GM21423 (cell line): ENCODE measurements around the gene RPL27A.

Source experiments
- ATAC-seq: cut with Tn5 transposase; IDR thresholded peaks from one replicate; pipeline ENCODE4 v1.9.1; 2021; ENCODE audit warnings: mild to moderate bottlenecking, moderate library complexity; ENCODE audit not compliant: unreplicated experiment

RPL27A gene

DNA sequence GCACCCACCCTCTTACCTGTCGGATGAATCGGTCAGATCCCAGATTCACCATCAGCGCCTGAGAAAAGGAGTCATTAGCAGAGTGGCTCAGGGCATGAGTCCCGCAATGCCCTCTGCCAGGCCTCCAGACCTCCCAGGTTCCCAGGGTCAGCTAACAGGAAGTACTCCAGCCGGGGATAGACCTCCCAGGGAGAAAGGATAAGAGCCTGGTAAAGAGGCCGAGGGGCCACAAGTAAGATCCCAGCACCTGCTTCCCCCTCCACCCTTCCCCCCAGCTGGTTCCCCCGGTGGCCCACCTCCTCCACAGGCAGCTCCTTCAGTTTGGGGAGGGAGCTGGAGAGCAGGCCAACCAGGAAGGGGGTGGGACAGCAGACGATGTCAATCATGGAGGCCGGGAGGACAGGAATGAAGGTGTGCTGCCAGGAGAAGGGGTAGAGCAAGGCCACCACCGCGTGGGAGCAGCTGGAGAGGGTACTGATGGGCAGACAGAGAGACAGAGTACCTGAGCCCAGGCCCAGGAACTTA, 16.4 kb downstream of the RPL27A start:
- no peak for ATAC-seq

DNA sequence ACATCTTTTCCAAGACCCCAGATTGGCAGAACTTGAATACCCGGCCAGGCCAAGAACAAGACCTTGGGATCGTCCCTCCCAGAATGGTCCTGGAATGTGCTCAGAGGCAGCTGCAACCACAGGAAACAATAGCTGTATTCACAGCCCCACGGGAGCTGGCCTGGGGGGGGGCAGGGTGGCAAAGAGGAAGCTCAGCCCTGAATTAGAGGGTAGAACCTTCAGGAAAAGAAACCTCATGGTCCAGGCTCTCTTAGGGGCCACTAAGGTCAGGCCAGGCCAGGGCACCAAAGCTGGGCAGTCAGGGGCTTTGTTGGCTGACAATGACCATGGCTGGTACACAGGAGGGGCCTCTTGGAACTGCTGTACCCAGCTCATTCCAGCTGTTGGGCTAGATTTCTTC, 17.3 kb downstream of the RPL27A start:
- no peak for ATAC-seq

DNA sequence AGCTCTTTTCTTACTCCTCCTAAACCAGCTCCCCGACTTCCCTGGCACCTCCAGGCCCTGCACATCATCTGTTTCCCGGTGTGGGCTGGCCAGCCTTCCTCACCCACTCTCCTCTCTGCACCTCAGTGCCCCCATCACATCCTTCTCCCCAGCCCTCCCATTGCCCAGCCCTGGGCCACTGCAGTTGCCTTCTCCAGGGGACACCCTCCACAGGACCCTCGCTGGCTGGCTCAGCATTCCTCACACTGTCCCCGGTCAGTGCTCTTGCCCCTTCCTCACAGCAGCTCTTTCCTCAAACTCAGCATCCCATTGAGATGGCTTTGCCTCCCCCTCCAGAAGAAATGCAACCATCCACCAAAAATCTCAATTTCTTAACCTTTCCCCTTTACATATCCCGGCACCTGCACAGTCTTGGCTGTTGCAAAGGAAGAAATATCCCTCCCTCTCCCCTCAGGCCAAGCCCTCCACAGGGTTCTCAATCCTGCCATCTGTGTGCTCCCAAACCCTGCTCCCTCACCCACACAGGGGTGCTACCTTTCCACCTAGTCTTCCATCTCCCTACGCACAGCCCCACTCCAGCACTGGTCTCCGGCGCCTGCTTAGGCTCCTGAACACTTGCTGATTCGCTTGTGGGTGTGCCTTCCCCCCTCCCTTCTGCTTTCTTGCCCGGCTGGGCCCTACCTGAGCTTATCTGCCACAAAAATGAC, 19.5 kb downstream of the RPL27A start:
- ATAC-seq, result no peak

DNA sequence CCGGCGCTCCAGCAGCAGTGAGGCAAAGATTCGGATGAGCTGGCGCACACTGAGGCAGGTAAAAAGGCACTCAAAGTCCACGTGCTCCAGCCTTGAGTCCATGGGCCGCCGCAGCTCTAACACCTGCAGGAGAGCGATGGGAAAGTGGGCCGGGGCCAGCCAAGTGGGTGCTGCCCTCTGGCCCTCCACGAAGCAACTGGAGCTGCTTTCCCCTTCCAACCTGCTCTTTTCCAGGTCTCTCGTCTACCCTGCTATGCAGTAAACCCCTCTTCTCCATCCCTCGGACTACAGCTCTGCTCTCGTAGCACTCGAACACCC, 20.0 kb downstream of the RPL27A start:
- no peak for ATAC-seq

DNA sequence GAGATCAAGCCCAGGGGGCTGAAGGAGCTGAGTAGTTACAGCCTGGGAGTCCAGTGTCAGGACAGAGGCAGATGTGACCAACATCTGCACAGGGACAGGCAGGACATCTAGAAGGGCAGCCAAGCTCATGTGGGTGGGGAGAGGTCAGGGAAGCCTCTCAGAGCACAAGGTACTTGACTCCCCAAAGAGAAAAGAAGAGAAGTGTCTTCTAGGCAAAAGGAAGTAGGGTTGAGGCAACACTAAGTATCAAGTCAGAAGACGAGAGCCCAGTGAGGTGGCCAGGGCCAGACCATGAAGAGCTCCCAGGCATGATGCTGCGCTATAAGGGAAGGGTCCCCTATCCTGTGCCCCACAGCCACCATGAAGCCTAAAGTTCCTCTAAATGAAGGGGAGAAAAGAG, 21.5 kb downstream of the RPL27A start:
- no peak for ATAC-seq

DNA sequence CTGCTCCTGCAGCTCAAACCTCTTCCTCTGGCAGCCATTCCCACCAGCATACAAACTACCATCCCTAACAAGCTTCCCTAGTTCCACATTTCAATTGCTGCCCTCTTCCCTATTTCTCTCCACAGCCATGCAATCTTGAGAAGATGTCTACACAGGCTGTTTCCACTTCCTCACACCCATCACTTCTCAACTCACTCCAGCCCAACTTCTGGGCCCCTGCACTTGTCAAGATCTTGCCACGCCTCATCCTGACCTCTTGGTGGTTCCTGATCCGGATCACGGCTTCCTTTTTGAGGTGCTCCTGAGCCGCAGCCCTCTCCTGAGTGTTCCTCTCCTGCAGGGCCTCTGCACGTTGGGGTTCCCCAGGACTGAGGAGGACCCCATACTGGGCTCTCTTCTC, 22.6 kb downstream of the RPL27A start:
- ATAC-seq, result no peak

DNA sequence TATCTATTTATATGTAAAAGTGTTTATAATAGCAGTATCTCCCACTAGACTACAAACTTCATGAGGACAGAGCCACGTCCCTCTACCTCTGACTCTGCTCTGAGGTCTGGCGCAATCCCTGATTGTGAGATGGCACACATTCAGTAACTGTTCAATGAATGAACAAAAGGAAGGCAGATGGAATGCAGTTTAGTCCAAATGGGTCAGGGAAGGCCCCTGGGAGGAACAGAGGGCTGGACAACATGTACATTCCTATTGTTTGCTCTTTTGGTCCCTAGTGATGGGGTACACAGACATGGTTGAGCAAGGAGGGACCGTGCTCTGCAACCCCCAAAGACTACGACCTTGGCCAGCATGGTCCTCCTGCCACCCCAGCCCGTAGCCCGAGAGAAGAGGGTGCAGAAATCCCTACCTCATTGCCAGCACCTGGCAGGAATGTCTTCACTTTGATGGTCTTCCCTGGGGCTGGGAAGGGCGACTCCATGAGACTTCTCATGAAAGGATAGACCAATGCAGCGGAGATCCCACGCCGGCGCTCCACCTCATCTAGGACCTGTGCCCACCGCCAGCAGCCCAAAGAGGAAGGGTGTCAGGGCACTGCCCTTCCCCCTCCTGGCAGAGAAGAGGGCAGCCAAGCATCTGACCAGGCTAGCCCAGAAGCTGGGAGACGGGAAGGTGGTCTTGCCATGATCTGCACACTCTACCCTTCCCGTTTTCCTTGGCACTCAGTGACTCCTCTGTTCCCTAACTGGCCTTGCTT, 24.3 kb downstream of the RPL27A start:
- ATAC-seq, result no peak

DNA sequence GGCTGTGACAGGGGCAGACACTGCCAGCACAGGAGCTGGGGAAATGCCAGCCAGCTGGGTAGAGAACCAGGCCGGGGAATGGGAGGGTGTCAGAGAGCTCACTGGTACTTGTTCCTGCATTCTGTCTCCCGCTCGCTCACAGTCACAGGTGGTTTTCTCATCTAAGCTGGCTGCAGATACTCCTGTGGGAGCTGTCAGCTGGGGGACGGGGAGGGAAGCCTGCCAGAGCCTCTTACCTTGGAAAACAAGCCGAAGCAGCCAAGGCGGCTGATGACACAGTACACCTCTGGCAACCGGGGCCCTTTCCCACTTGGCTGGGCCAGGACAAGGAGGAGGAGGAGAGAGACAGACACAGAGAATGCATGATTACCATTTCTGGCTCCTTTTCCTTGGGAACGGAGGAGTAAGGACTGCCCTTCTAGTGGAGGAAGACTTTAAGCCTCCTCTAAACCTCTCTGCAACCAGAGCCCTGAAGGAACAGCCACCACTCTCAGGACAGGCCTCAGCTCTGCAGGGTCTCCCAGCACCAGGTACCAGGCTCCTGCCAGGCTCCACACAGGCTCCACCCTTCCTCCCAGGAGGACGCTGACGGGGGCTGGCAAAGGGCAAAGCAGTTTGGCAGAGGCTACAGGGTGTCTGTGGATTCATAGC, 25.1 kb downstream of the RPL27A start:
- no peak for ATAC-seq

DNA sequence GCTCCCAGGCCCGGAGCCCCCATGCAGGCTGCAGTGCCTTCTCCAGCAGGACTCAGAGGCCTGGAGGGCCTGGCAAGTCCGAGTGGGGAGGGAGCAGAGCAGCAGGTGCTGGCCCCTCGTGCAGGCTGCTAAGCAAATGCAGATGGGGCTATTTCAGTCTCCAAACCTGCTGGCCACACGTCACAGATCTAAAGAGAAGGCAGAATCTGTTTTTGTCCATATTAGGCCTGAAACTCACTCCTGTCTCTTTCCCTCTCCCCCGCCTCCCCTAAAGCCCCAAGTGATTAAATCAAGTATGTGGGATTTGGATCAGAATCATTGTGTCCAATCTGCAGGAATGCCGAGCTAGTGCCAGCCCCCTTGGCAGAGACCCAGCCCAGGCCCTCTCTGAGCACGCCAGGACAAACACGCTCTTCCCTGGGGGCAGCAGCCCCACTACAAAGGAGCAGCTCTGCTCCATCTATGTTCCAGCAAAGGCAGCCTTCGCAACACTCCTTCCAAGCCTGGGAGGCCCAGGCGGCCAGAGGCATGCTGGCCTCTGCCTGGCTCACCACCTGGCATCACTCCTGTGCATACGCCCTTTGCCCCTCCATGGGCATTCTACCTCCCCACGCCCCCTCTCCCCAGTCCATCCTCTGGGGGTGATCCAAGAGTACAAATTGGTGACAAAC, 26.5 kb downstream of the RPL27A start:
- no peak for ATAC-seq

DNA sequence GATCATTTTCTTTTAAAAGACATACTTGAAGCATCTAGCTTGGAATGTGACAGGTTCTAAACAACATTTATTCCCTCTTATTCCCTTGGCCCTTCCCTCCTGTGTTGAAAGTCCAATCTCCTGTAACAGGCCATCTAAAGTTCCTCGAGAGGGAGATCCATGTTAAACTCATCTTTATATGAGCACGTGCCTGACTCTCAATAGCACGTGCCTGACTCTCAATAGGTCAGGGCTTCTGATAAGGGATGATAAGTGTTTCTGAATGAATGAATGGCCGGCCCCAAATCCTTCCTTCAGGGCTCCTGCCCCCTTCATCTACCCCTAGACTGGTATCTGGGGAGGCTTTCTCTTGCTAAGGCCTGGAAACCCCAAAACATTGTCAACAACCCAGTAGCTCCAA, 27.2 kb downstream of the RPL27A start:
- no peak for ATAC-seq

DNA sequence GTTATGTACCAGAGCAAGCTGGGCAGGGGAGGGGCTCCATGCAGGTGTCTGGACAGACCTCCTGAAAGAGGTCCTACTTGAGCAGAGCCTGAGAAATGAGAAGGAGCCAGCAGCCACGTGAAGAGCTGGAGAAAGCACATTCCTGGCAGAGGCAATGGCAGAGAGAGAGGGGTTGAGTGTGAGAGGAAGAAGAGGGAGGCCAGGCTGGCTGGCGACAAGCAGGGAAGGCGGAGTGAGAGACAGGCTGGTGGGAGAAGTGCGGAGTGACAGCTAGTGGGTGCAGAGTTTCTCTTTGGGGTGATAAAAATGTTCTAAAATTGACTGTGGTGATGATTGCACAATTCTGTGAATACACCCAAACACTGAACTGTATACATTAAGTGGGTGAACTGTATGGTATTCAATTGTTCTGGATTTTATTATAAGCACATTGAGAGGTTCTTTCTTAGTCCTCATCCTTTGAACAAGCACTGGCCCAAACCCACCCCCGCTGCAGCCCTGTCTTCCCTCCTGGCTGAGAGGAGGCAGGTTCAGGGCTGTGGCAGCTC, 29.4 kb downstream of the RPL27A start:
- no peak for ATAC-seq

DNA sequence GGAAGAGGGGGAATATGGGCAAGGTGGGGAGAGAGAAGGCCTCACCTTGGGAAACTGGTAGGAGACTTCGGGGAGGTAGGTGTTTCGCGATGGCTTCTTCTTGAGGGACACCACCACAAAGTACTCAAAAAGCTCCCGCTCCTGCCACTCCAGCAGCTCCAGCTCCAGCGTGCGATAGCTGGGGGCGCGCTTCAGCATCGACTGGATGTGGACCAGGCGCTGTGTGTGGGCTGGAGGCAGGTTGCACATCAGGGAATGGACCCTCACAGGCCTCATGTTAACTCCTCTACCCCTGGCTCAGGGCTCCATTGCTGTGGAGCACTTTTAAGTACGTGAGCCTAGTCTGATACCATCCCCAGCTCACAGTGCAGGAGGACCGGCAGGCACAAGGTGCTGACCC, 29.9 kb downstream of the RPL27A start:
- no peak for ATAC-seq

DNA sequence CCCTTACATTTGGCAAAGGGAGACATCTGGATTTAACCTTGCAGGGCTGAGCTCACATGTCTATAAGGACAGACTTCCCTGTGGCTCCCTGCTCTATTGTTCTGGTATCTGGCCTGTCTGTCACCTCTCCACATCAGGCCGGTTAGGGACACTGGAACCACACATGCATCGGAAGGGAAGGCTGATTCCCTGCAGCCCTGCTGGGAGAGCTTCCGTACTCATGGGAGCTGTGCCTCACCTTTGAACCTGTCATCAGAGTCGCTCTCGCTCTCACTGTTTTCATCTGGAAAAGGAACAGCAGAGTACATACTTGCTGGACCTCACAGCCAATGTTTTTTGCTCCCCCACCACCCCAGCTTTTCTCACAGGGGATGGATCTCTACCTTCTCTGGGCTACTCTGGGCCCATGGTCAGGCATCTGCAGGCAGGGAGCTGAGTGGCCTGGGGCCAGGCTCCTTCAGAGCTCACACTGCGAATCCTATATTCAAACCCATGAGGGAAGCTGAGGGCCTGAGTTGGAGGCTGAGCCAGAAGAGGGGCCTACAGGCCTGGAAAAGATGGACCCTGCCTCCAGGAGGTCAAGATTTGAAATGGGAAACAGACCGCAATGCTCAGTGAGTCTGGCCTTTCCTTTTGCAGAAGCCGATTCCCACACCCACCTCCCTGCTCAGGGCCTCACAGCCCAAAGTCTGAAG, 31.3 kb downstream of the RPL27A start:
- ATAC-seq, result no peak

DNA sequence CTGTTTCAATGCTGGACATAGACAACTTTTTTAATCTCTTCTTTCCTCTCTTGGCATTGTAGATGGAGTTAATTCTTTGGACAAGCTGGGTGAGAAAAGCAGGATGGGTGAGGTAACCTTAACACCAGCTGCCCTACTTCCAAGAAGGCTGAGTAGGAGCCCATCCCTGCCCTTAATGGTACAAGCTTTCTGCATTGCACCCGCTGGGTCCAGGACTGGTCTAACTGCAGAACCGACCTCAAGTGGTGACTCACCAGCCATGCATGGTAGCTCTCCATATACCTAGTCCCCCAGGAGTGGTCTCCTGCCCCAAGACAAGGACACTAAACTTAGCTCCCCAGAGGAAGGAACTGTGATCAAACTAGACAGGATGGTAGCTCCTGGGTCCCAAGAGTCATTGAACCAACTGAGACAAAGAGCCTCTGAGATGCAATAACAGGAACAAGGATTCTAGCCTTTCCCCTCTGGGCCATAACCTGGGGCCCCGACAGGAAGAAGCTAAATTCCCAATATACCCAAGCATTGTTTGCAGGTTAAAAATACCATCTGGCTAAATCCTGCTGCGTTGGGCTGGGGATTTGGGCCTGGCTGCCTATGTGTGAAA, 32.1 kb downstream of the RPL27A start:
- ATAC-seq, result no peak

DNA sequence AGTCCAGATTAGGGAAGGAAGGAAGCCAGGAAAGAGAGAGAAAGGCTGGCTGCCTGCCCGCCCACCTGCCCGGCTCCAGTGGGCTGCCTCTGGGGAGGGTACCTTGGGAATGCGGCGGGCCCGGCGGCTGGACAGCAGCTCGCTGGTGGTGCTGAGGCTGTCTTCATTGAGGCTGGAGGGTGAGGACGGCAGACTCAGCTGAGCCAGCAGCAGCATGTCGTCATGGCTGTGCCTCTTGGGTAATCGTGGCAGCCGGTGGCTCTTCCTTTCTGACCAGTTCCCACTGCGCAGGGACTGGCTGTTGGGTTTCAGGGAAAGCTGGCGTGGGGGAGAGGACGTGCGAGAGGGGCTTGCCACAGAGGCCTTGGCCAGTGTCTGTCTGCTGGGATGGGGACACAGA, 32.9 kb downstream of the RPL27A start:
- ATAC-seq, result no peak

DNA sequence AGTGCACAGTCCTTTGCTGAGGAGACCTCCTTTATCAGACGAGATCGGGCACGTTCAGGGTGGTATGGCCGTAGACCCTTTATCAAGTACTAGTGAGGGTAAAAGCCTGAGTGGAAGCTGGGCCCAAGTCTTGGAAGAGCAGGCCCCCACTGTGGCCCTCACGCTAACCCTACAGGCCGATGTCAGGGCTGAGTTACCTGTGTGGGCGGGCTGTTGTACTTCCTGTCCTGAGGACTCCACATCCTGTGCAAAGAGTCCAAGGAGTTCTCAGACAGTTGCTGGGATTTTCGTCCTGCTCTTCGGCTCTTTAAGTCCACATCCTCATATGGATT, 34.9 kb downstream of the RPL27A start:
- ATAC-seq, result no peak

DNA sequence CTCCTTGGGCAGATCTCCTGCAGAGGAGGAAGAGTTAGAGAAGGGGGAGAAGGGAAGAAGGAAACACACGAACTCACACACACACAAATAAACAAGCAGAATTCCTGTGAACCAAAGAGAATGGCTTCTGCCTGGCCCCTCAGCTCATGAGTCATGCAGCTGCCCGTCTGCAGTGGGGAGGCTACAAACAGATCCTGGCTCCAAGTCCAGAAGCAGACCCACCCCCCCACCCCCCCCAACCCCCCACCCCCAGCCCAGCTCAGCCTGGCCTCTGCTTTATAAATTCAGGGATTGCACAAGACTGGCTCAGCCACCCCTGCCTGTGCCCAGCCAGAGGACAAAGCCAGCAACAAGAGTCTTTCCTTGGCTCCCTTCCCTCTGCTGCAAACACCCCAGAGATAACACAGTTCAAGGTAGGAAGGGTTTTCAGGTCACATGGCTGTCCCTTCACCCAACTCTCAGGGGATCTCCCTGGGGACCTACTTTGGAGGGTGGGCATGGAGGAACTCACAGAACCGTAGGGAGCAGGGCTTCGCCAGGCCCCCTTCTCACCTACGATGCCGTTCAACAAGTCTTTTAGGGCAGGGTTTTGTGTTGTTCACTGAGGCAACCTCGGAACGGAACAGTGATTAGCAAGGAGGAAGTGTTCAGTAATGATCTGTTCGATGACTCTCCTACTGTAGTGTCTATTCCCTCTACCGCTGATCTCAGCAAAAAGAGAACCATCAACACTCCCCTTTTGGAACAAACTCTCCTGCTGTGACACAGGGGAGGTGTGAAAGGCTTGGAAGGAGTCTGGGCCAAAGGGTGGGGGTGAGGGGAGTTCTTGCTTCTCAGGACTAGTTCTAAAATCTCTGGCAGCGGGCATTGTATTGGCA, 35.5 kb downstream of the RPL27A start:
- ATAC-seq, result peak; percentile 49

DNA sequence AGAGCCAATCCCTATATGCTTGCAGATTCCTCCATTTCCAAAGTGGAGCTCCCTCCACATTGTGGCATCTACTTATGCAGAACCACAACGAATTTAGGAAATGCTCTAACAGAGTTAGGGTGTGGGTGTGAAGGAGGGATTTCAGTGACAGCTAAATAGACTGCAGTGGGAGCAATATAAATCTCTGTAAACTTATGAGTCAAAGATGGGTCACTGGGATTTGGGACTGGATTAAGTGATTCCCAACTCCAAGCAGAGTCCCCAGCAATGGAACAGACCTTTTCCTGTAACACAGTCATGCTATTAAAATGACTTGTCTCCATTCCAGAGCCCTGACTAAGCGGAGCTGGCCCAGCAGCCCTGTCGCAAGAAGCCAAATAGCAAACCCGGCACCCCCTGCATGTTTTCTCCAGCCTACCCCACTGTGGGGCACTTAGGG, 36.6 kb downstream of the RPL27A start:
- ATAC-seq, result no peak

DNA sequence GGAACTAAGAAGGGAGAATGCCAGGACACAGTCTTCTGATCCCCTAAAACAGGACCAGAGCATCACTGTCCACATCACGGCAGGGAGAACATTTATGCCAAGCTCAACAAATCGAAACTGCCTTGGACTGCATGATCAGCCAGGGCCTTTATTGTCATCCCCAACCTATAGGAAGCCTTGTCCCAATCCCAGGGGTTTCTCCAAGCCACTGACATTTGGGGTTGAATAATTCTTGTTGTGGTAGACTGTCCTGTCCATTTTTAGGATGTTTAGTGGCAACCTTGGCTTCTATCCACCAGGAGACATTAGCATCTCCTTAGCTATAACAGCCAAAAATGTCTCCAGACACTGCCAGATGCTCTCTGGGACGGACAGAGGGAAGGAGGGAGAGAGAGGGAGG, 37.1 kb downstream of the RPL27A start:
- ATAC-seq, result no peak
